ENCODE measurements around the gene USP47.
A peak's percentile ranks its signal among the peaks of the same experiment; 100 is the strongest.

GRCh38 chr11:11848891-11849746 lies 7.3 kb downstream of the USP47 start:
- TF ChIP-seq CTCF (IDR thresholded peaks at IDR 0.05) (peak; percentile 90), POLR2AphosphoS5 (IDR thresholded peaks at IDR 0.05; ENCODE audit: low read depth, low read length) (no peak)

Data from Panc1 (cell line).